ENCODE data around the gene OR10A6. TPM values are rescaled to one million over a fixed set of nuclear protein-coding genes. Genes with fewer than 3 reads are reported as not detected.

OR10A6 gene
- total RNA-seq, 4 donors from 2014 or later: not detected

DNA sequence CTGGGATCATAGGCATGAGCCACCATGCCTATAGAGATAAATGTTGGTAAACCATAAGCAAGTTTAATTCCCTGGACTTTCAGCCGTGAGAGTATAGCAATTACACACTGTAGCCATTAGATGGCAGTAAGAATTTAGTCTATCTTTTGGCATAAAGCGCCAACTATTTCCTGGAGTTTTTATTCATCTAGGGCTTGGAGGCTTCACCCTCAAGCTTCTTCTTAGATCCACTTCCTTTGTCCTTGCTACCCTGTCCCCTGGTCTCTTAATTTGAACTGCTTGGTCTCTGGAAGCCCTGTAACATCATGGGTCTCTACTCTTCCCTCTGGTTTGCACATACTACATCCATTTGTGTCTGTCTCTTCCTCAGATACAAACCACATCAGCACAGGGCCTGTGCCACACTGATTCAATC, 38.2 kb downstream of the OR10A6 start:
- intact Hi-C loops (cut with DNase I; ENCODE audit: low total_unique reads) (loop anchor here (1.0 to 10.0 kb wide), 2 partner anchors 94 to 202 kb away; partner anchors contain the start of gene EIF3F), in situ Hi-C loops (cut with MboI; ENCODE audit: low sequenced_read_pairs in 4 of 4) (loop anchor here in 1 of 4 donors (5.0 to 10.0 kb wide), 2 partner anchors 94 to 212 kb away; partner anchors contain the start of gene EIF3F)
- no peak overlapping the region for H3K27ac ChIP-seq

DNA sequence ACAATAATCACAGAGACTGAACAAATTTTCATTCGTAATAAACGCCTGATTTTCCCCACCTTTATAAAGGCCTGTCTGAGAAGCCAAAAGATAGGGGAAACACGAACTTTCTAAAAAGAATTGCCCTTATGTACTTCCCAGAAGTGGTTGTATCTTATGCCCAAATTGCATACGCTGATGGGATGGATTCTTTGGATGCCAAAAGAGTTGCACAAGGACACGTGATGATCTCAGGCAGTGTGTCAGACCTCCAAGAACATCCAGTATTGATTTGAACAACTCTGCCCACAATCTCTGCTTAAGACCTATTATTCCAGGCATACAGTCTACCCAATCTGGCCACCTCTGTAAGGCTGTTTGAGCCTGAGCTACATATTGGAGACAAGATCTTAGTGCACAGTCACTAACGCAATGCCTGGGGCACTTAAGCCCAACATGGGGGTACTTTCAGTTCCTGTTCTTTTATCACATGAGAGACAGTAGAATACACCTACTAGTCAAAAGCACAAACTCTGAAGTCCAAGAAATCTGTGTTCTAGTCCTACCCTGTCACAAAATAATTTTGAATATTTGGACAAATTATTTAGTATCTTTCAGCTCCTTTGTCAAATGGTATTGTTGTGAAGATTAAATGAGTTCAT, 38.9 kb downstream of the OR10A6 start:
- DNase-seq: no peak
- in situ Hi-C loops (cut with MboI; ENCODE audit: low sequenced_read_pairs in 4 of 4): loop anchor here in 1 of 4 donors (5.0 to 10.0 kb wide), 2 partner anchors 95 to 213 kb away; partner anchors contain the start of gene EIF3F

More for the DNA sequence above, 38.2 kb downstream of the OR10A6 start:
- no peak for DNase-seq
- ATAC-seq: peak; percentile 58 to 70
- Histone ChIP-seq H3K4me1 (no peaks in the 10 kb centered on the region), H3K9me3 (no peaks in the 10 kb centered on the region), H3K36me3 (no peaks in the 10 kb centered on the region), H3K27me3 (no peaks in the 10 kb centered on the region), H3K4me3 (no peak overlapping the region)
- TF ChIP-seq POLR2A (IDR thresholded peaks at IDR 0.05): no peak
- TF ChIP-seq, protein P1, sequence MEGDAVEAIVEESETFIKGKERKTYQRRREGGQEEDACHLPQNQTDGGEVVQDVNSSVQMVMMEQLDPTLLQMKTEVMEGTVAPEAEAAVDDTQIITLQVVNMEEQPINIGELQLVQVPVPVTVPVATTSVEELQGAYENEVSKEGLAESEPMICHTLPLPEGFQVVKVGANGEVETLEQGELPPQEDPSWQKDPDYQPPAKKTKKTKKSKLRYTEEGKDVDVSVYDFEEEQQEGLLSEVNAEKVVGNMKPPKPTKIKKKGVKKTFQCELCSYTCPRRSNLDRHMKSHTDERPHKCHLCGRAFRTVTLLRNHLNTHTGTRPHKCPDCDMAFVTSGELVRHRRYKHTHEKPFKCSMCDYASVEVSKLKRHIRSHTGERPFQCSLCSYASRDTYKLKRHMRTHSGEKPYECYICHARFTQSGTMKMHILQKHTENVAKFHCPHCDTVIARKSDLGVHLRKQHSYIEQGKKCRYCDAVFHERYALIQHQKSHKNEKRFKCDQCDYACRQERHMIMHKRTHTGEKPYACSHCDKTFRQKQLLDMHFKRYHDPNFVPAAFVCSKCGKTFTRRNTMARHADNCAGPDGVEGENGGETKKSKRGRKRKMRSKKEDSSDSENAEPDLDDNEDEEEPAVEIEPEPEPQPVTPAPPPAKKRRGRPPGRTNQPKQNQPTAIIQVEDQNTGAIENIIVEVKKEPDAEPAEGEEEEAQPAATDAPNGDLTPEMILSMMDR (IDR thresholded peaks at IDR 0.05 in 4 of 5, conservative IDR thresholded peaks at IDR 0.05 in 1 of 5): peak in 4 of 5 experiments; percentile 19 to 60 (median 49)

DNA sequence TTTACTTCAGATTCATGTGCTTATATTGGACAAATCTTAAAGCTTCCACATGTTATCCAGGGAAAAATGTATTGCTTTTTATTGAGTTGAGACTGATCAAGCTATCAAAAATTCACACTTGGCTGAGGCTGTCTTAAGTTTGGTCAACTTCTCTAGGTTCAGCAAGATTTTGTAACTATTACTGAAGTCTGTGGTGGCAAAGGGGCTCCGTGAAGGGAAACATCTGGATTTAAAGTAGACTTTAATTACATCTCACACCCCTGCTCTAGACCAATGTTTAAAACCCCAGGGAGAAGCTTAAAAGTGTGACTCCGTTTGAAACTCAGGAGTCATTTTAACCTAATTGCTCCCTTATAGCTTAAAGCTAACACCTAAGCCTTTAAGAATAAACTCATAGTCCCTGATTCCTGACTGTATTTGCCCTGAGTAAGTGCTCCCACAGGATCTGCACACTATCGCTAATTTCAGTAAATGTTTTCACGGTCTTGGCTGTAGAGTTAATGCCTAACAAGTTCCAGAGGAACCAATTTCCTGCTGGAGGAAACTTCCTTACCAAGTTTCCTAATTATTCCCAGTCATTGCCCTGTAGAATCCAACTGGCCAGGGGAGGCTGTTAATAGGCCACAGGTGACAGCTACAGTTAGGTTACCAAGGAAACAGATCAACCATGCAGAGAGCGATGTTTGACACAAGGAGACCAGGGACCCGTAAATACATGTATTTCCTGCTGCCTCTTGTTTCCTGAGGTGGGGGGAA, 40.5 kb downstream of the OR10A6 start:
- ATAC-seq: no peak
- Histone ChIP-seq H3K4me1 (no peaks in the 10 kb centered on the region), H3K4me3 (no peak overlapping the region), H3K36me3 (no peaks in the 10 kb centered on the region), H3K9me3 (no peaks in the 10 kb centered on the region), H3K27ac (no peak overlapping the region), H3K27me3 (no peaks in the 10 kb centered on the region)
- intact Hi-C loops (cut with DNase I; ENCODE audit: low total_unique reads) (loop anchor here (10.0 kb wide), 1 partner anchor 204 kb away; no protein-coding TSS in a partner anchor), in situ Hi-C loops (cut with MboI; ENCODE audit: low sequenced_read_pairs in 4 of 4) (loop anchor here in 1 of 4 donors (5.0 to 10.0 kb wide), 2 partner anchors 97 to 214 kb away; partner anchors contain the start of gene EIF3F)
- DNase-seq: no peak
- TF ChIP-seq, protein P1 (IDR thresholded peaks at IDR 0.05 in 4 of 5, conservative IDR thresholded peaks at IDR 0.05 in 1 of 5): no peak
- no peak for TF ChIP-seq POLR2A (IDR thresholded peaks at IDR 0.05)

More for the DNA sequence above, 38.9 kb downstream of the OR10A6 start:
- Histone ChIP-seq H3K4me1 (no peaks in the 10 kb centered on the region), H3K36me3 (no peaks in the 10 kb centered on the region), H3K4me3 (no peak overlapping the region), H3K27me3 (no peaks in the 10 kb centered on the region), H3K27ac (no peak overlapping the region), H3K9me3 (no peaks in the 10 kb centered on the region)
- TF ChIP-seq POLR2A (IDR thresholded peaks at IDR 0.05): no peak
- TF ChIP-seq, protein P1 (IDR thresholded peaks at IDR 0.05 in 4 of 5, conservative IDR thresholded peaks at IDR 0.05 in 1 of 5): no peak
- intact Hi-C loops (cut with DNase I; ENCODE audit: low total_unique reads): loop anchor here (1.0 to 10.0 kb wide), 2 partner anchors 95 to 203 kb away; partner anchors contain the start of gene EIF3F
- no peak for ATAC-seq

DNA sequence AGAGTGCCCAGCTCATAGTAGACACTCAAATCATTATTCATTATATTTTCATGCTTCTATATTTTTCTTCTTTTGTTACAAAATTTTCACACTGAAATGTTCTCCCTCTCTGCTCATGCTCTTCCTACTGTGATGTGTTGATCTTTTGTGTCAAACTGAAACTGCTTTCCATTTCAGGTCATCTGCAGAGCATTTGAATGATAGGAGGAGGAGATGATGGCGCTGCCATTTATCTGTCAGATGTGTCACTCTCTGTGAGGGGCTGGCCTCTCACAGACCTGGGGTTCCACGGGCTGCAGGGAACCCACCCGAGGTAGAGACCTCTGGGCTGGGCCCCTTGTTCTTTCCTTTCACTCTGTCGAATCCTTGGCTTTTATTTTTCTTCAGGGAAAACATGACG, 41.1 kb downstream of the OR10A6 start:
- DNase-seq (no peak), ATAC-seq (no peak)
- Histone ChIP-seq H3K4me1 (no peaks in the 10 kb centered on the region), H3K27ac (no peak overlapping the region), H3K27me3 (no peaks in the 10 kb centered on the region), H3K36me3 (no peaks in the 10 kb centered on the region), H3K4me3 (no peak overlapping the region), H3K9me3 (no peaks in the 10 kb centered on the region)
- in situ Hi-C loops (cut with MboI; ENCODE audit: low sequenced_read_pairs in 4 of 4) (loop anchor here in 1 of 4 donors (5.0 to 10.0 kb wide), 2 partner anchors 97 to 215 kb away; partner anchors contain the start of gene EIF3F), intact Hi-C loops (cut with DNase I; ENCODE audit: low total_unique reads) (loop anchor here (10.0 kb wide), 1 partner anchor 205 kb away; no protein-coding TSS in a partner anchor)
- TF ChIP-seq, protein P1 (IDR thresholded peaks at IDR 0.05 in 4 of 5, conservative IDR thresholded peaks at IDR 0.05 in 1 of 5): no peak
- TF ChIP-seq POLR2A (IDR thresholded peaks at IDR 0.05): no peak

Measured in gastrocnemius medialis (tissue), 4 donors.